NB4 (cell line): ENCODE measurements around the gene ANKHD1.

Source experiments
- CTCF ChIP-seq: IDR thresholded peaks from one replicate; pipeline ENCODE4 v1.5.1; 2012; ENCODE audit warnings: low read depth, low read length
- MAX ChIP-seq: IDR thresholded peaks from 2 replicates; pipeline ENCODE4 v1.6.1; 2011; ENCODE audit warnings: low read depth, low read length
- POLR2A ChIP-seq: IDR thresholded peaks from 2 replicates; pipeline ENCODE4 v1.6.1; 2011; ENCODE audit warnings: mild to moderate bottlenecking; ENCODE audit not compliant: insufficient read length; ENCODE audit errors: extremely low read depth

GRCh38 chr5:140567871-140568270 lies 166.2 kb downstream of the ANKHD1 start:
- TF ChIP-seq MAX (no peak), POLR2A (no peak), CTCF (no peak)
